ENCODE results near the gene NUDT3.

DNA sequence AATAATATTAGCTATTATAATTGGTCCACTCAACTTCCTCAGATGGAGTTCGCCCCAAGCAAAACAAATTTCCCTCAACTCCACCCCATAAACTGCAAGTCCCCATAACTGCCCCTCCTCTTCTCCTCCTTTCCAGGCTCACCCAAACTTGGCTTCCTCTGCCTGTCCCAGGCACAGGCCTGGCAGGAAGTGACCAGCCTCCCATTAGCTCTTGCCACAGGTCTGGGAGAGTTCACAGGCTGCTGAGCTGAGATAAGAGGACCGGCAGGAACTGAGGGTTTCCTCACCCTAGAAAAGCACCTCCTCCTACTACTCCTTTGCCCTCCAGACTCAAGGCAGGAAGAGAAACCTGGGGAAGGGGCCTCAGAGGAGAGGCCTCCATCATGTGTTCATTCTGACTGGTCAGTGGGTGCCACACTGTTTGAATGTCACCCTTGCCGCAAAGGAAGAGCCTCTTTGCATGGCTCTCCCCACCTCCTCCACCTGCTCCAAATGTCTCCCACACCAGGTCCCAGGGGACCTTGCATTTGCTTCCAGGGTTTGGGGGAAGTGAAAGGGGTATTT, 119.1 kb downstream of the NUDT3 start:
- TF ChIP-seq POLR2A (IDR thresholded peaks at IDR 0.05; ENCODE audit: low read depth, low read length), result no peak
- TF ChIP-seq POU2F2 (IDR thresholded peaks at IDR 0.05; ENCODE audit: low read depth, low read length), result no peak
